ENCODE measurements around the gene IGSF3.
A peak's percentile ranks its signal among the peaks of the same experiment; 100 is the strongest.

IGSF3 gene

DNA sequence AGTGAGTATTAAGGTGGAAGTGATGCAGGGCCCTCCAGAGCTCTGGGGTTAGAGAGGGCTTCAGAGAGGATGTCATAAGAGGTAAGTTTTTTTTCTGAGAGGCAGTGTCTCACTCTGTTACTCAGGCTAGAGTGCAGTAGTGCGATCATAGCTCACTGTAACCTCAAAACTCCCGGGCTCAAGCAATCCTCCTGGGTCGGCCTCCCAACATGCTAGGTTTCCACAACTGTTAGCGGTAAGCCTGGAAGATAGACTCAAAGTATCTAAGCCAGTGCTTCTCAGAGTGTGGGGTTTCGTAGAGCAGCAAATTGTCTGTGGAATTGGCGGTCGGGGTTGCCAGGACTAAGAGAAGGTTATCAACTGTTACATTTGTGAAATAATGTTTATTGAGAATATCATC lies 18.6 kb upstream of the IGSF3 start:
- DNase-seq: no peak

DNA sequence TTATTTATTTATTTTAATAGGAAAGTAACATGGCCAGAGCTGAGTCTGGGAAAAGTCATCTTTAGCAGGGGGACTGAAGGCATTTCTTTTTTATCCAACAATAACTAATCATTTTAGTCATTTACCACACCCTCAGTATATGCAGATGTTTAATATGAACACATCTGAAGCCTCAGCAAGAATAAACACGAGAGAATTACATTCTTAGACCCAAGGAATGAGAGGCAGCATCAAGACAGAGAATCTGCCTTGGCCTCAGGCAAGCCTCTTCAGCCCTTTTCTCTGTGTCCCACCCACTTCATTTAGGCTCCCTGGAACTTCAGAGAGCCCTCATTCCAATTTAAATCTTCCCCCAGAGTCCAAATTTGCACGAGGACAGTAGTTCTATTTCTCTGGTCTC lies 17.0 kb upstream of the IGSF3 start:
- DNase-seq: no peak

DNA sequence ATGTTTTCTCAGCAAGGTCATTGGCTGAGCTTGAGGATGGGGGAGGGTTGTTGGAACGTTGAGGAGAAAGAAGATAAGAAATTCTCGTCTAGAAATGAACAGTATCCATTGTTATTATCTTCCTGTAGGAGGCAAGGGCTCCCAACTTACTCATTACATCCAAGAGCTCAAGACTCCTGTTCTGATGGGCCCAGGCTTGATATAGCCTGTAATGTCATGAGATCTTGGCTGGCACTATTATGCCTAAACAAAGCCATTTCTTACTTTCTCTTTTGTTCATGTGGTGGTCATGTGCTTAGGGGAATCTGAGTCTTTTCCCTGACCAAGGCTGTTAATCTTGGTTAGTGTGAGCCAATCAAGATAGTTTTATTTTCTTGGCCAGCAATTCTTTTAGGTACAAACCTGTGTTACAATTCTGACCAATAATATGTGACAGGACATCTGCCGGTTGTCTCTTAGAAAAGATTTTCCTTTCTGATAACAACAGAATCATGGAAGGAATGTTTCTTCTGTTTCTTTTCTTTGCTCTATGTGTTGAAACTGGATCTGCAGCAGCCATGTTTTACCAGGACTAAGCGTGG lies 15.2 kb upstream of the IGSF3 start:
- DNase-seq: peak; percentile 85

DNA sequence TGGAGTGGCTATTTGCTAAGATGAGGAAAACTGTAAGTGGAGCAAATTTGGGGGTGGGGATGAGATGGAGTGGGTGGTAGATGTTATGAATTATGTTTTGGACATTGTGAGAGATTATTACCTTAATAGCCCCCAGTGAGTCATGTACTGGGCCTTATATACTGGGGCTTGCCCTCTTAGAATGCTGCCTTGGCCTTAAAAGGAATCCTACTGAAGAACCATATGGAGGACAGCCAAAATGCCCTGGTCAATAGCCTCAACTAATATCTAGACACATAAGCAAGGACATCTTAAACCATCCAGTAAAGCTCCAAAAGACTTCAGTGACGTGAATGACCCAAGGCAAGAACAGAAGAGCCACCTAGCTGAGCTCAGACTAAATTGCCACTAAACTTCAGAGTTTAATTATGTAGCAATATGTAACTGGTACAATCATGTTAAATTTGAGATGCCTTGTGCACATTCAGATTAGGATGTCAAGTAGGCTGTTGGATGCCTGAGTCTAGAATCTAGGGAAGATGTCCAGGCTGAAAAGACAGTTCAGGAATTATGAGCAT lies 13.9 kb upstream of the IGSF3 start:
- peak; percentile 40 for DNase-seq

DNA sequence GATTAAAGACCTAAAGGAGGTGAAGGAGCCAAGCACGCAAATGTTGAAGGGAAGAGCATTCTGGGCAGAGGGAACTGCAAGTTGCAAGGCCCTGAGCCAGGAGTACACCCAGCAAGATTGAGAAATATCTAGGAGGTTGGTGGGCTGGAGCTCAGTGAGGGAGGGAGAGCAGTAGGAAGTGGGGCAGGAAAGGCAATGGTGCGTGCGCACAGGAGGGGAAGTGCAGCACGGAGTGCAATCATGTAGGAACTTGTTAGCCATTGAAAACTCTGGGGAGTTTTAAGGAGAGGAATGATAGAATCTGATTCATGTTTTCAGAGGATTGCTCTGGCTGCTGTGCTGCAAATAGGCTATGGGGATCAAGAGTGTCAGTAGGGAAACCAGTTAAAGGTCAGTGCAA lies 13.2 kb upstream of the IGSF3 start:
- DNase-seq: no peak

DNA sequence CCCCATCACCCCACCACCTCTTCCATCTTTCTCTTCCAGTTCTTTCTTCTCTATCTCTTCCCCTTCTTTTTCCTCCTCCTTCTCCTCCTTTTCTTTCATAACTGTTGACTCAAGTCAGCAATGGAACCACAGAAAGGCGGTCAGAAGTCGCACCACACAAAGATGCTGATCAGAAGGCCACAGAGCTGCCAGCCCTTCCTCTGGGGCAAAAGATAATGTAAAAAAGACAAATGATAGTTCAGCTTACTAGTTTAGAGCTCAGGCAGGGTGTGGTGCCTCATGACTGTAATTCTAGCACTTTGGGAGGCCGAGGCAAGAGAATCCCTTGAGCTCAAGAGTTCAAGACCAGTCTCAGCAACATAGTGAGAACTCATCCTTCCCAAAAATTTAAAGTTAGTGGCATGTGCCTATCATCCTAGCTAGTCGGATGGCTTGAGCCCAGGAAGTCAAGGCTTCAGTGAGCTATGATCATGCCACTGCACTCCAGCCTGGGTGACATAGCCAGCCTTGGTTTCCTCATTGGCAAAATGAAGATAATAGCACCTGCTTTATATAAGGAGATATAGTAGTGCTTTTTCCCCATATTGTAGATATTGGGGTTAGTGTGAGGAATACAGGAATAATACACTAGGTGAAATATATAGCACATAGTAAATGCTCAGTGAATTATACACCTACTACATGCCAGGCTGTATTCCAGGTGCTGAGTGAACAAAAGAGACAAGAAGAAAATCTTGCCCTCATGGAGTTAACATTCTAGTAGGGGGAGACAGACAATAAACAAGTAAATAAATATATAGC lies 12.5 kb upstream of the IGSF3 start:
- DNase-seq: peak; percentile 94

DNA sequence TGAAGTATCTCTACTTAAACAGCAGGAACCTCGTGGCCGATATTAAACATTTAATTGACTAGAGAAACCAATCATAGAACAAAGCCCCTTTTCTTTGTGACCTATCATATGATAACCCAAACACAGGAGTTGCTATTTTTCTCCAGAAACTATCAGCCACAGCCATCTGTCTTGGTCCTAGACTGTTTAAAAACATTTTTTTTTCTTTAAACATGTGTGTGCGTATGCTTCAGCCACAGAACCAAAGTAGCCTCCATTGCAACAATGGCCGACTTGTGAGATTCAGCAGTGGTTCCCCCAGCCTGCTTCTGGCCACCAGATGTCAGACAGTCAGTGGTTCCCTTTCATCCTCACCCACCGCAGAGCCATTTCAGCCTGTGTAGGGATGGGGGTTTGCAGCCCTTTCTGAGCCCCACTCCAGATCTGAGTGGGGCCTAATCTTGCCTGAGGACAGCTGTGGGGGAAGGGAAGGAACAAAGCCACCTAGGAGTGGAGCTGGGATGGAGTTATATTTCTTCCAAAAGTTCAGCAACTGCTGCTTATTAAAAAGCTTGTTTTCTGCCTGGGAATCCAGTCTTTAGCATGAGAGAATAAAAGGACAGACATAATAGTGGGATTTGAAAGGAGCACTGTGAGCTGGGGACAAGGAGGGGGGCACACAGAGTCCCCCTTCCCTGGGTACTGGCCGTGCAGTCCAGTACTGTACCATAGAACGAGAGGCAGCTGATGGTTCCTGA lies 11.7 kb upstream of the IGSF3 start:
- DNase-seq: peak; percentile 83

DNA sequence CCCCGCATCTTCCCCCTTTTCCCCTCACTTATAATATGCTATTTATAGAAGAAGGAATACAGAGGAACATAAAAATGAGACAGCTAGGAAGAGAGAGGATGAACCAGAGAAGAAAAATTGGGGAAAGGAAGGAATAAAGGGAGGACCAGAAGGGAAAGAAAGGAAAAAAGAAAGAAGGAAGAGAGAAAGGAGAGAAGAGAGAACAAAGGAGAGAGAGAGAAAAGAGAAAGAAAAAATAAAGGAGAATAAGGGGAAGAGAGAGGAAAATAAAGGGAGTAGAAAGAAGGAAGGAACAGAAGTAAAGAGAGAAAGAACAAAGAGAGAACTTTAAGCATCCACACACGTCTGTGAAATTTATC lies 11.2 kb upstream of the IGSF3 start:
- DNase-seq: no peak

DNA sequence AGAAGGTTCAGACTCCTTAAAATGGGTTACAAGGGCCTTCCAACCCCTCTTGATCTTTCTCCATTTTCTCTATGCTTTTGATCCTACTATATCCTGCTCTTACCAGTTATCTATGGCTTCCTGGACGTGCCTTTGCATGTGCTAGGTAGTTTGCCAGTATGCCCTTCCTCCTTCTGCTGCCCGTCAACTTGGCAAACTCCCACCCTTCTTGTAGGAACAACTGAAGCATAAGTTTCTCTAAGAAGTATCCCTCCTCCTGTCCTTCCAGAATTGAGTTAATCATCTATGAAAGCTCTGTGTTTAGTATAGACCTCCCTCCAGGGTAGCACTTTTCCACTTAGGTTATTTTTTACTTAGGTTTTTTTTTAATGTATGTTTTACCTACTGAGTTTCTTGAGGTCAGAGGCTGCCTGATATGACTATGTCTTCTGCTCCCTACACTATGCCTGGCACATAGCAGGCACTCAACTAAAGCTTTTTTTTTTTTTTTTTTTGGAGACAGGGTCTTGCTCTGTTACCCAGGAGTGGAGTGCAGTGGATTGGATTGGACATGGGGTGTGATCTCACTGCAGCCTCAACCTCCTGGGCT lies 10.0 kb upstream of the IGSF3 start:
- no peak for DNase-seq

DNA sequence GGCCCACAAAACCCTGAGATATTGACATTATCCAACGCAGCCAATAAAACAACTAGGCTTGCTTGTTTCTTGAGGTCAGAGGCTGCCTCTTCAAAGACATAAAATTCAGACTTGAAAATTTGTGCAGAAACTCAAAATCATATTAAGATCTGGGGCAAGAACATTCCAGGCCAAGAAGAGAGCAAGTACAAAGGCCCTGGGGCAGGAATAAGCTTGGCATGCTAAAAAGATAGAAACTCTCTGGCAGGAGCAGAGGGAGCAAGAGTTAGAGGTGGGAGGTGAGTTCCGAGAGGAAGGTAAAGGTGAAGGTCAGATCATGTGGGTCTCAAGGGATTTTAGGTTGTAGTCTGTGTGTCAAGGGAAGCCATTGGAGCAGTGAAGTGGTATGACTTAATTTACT lies 8.8 kb upstream of the IGSF3 start:
- DNase-seq: no peak

DNA sequence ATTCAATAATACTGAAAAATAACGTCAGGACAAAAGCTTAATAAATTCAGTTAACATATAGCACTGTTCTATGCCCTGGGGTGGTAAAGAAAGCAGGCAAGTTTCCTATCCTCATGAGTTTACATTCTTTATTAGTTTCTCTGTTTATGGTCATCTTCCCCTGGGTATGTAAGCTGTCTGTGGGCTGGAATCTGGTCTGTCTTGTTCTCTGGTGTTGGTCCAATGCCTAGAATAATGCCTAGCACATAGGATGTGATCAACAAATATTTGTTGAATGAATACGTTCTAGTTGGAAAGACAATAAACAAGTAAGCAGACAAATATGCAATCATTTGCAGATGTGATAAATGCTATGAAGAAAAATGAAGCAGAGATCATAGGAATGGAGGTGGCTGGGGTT lies 7.2 kb upstream of the IGSF3 start:
- DNase-seq: no peak

DNA sequence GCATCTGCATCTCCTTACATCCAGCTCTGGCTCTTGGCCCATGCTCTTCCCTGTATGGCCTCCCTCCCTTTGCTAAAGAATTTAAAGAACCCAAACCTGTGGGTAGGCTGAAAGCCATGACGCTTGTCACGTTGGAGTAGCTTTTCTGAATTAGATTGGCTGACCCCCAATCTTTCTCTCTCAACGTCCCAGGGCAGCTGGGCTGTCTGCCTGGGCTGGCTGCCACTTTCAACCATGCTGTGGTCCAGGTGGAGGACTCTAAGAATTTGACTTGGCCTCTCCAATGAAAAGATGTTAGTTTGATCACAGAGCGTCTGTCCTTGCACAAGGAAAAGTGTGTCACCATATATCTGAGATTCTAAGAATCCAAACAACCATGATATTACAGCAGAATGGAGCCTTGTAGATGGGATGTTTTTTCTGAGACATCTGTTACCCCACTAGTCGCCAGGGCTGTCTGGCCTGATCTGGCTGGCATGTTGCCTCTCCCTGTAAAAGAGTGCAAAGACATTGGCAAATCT lies 6.5 kb upstream of the IGSF3 start:
- no peak for DNase-seq

DNA sequence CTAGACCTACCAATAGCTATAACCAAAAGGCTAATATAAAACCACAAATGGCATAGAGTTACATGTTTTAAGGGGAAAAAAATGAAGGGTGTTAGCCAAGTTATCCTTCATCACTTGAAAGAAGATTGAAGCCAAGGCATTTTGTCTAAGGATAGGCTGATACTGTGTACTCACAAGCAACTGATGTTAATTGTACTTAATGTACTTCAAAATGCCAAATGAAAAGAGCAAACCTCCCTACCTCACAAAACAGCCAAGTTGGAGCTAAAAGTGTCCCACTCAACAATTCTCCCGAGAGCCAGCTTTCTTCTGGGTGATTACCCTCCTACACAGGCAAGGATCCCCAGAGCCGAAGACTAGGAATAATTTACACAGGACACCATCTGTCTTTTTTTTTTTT lies 4.4 kb upstream of the IGSF3 start:
- DNase-seq: no peak

DNA sequence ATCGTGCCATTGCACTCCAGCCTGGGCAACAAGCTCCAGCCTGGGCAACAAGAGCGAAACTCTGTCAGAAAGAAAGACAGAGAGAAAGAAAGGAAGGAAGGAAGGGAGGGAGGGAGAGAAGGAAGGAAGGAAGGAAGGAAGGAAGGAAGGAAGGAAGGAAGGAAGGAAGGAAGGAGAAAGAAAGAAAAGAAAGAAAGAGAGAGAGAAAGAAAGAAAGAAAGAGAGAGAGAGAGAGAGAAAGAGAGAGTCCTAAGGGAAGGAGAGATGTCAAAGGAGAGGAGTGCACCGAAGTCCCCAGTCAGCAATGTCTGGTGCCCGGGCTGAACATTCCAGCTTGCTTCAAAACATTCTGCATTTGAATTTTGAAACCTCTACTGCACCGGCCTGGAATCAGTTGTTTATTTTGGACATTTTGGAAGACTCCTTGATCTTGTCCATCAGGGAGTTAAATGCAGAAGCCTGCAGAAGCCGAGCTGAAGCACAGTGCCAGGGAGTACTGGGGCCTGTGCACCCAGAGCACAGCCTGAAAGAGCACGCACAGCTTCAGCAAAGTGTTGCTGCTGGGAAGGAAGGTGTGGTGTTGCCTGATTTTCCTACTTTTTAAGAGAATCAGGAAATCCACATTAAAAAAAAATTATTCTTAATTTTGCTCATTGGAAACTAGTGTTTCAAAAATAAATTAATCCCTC lies 3.7 kb upstream of the IGSF3 start:
- DNase-seq: no peak

DNA sequence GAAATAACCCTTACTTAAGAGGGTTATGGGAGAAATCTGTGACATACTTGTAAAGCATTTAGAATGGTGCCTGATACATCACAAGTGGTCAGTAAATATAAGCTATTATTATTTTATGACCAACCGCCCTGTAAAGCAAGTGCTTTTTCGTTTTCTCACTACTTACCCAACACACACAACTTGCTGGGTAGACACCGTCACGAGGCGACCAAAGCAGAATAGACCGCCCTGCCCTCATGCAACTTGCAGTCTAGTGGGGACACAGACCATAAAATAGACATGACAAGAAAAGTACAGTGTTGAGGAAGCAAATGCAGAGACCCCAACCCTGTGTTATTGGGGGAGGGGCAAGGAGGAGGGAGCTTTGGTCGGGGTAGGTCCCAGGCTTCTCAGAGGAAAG lies 744 bp upstream of the IGSF3 start:
- no peak for DNase-seq

DNA sequence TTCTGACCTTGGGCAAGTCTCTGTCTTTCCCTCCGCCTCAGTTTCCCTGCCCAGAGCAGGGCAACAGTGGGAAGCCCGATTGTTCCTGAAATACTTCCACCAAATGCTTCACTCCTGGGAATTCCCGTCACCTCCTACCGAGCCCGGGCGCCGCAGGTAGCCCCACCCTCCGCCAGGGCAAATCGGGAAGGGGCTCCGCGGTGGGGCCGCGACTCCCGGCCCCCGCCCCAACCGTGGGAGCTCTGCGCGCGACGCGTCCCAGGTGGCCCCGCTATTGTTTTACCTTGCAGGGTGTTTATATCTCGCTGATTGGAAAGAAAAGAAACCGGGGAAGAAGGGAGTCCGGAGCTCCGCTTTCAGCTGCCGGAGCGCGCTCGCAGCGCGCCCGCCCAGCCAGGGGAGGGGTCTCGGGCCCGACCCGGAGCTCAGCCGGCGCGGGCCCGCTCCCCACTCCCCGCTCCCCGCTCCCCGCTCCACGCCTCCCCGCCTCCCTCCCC lies 407 bp downstream of the IGSF3 start:
- no peak for DNase-seq

DNA sequence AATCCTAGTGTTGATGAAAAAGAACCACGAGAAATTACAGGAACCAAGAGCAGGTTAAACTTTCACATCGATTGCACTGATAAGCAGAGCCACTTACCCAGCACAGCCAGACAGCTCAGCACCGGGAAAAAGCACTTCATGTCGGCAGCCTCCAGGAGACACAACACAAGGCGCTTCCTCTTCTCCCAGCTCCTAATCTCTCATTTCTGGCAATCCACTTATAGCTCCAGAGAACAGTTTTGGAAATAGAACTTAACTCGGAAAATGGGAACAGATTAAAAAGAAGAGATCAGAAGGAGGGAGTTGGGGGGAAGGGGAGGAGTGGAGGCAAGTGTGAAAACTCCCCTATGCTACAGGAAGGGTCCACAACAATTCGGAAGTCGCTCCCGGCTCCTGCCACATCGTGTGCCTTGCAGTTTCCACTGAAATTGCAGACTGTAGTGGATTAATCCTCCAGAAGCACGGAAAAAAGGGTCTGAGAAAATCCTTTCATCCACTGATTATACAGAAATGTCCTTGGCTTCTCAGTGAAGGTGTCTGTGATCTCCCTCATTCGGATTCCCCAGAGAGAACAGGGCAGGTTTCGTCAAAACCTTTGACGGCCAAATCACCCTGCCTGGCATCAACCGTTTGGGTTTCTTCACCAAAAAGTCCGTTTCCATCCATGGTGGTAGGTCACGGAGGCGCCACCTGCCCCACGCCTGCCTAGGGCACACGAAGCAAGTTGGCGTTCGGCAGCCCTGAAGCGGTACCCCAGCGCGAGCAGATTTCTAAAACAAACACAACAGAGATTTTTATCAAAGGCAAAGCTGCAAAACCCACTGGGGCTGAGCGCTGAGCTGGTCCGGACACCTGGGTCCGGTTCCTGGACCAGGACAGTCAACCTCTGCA lies 1.1 kb downstream of the IGSF3 start:
- DNase-seq: no peak

DNA sequence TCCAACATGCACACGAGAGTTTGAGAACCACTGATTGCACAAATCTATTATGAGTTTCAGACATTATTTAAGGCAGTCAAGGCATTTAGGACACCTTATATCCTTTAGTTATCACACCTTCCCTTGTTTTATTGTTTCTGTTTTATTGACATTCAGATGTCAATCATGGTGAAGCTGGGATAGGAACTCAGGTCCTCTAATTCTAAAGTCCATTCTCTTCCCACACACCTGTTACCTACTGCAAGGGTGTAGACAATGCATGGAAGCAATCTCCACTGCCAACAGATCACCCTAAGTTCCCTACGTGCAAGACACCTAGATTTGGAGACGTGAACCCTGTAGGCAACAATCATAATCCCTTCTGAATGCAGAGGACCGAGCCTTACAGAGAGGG lies 2.6 kb downstream of the IGSF3 start:
- DNase-seq: no peak

DNA sequence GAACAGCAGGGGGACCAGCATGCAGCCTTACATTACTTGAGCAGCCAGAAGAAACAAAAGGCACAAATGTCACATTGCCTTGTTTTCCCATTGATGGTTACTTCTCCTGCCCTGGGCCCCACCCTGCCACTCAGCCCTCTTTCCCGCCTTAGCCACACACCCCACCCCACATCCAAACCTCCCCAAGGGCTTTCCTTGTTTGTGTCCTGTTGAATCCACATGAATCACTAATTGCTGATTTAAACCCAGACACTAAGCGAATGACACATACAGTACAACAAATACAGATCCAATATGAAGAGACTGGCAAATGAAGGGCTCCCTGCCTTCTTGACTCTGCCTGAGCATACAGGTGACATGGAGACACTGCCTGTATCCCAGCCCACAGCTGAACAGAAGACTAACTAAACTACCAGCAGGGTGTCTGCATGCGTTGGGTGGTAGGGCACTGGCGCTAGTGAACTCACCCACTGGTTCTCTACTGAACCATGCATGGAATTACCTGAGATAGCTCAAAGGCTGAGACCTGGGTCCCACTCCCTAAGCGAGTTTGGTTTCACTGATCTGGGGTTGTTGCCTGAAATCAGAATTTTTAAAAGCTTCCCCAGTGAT lies 3.1 kb downstream of the IGSF3 start:
- no peak for DNase-seq

DNA sequence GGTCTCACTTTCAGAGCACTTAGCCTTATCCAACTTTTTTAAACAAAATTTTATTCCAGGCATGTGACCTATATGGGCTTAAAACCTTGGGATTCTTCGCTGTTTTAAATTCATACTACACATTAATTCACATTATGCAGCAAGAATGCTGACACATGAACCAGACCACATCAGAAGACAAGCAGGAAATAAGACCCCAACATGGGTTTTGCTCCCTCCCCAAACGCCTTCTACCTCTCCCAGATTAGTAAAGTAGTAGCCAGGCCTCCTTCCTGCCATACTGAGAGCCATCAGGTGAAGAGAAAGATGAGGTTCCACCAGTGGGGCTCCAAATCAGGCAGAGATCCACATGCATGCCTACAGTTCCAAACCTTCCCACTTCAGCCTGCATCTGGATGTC lies 3.7 kb downstream of the IGSF3 start:
- DNase-seq: no peak

DNA sequence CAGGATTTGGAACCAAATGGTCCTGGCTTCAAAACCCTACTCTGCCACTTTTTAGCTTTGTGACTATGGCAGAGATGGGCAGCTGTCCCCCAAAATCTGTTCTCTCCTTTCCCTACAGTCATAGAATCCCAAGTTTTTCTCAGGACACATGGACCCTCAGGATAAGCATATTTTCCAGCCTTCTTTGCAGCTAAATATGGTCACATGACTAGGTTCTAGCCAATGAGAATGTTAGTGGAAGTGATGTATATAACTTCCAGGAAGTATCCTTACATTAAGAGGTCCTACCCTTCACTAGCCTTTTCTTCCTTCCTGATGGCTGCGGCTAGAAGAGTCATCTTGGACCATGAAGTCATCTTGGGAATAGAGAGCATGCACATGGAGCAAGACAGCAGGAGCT lies 5.9 kb downstream of the IGSF3 start:
- DNase-seq: no peak

Measured in OCI-M1 (cell line).